Prostate gland (tissue), 2 donors: ENCODE results near the gene ZNF143.

Source experiments
- CTCF ChIP-seq, 4 experiments: fragments of 200-600 bp in 2 of 4; fragments of 450-650 bp in 2 of 4; sonication (generic) in 2 of 4; IDR thresholded peaks; 1 replicate in 3 of 4; 2 replicates in 1 of 4; pipeline ENCODE4 v1.5.1; 2016 to 2019; ENCODE audit warnings: antibody characterized with exemption in 4 of 4, mild to moderate bottlenecking in 2 of 4, moderate library complexity in 2 of 4
- POLR2A ChIP-seq: fragments of 450-650 bp; IDR thresholded peaks from one replicate; pipeline ENCODE4 v1.6.1; 2016; ENCODE audit warnings: antibody characterized with exemption, mild to moderate bottlenecking

GRCh38 chr11:9576701-9577381 is 116.0 kb downstream of the ZNF143 start:
- TF ChIP-seq CTCF (IDR thresholded peaks at IDR 0.05), result no peak
- no peak for TF ChIP-seq POLR2A
